HEK293 (cell line): Measurements from ENCODE around the gene THPO.

Source experiments
- CTCF ChIA-PET: fragments of 350-600 bp; formaldehyde crosslinking; extraction: SDS; loops from one replicate; lab custom pipeline; 2021; ENCODE audit warnings: antibody characterized with exemption; lab: Yijun Ruan, JAX
- POLR2A ChIA-PET: fragments of 300-600 bp; formaldehyde crosslinking; extraction: SDS; loops from one replicate; lab custom pipeline; 2020; ENCODE audit warnings: antibody characterized with exemption, inconsistent platforms; lab: Yijun Ruan, JAX
- H3K27ac ChIP-seq: fragments of 200-500 bp; sonication (Bioruptor generic); 2 replicates; pipeline ENCODE4 v1.5.1; 2014; ENCODE audit warnings: low read depth, low read length, control low read depth, inconsistent platforms; ENCODE audit errors: extremely low read depth
- H3K36me3 ChIP-seq, 2 experiments: fragments of 200-500 bp in 1 of 2; sonication (Bioruptor generic) in 1 of 2; 1 replicate in 1 of 2; 2 replicates in 1 of 2; pipeline ENCODE4 v1.5.1; 2014 to 2017; ENCODE audit warnings: inconsistent platforms in 2 of 2, low read length in 2 of 2; ENCODE audit not compliant: control insufficient read depth in 2 of 2, insufficient read depth in 1 of 2
- H3K4me1 ChIP-seq: fragments of 200-500 bp; sonication (Bioruptor generic); 2 replicates; pipeline ENCODE4 v1.5.1; 2014; ENCODE audit warnings: mild to moderate bottlenecking, low read length, inconsistent platforms; ENCODE audit not compliant: control insufficient read depth, insufficient read depth
- H3K4me3 ChIP-seq: 2 replicates; pipeline ENCODE4 v1.5.1; 2011; ENCODE audit warnings: low read depth, mild to moderate bottlenecking, control low read depth, low read length, moderate library complexity
- H3K9me3 ChIP-seq: fragments of 200-500 bp; sonication (Bioruptor generic); 2 replicates; pipeline ENCODE4 v1.5.1; 2014; ENCODE audit warnings: low read depth, low read length, inconsistent platforms; ENCODE audit not compliant: control insufficient read depth, insufficient read depth
- EGR2 ChIP-seq: fragments of 450-650 bp; formaldehyde crosslinking; IDR thresholded peaks from 2 replicates; pipeline ENCODE4 v1.5.1; 2016; ENCODE audit warnings: low read depth, missing biosample characterization, missing genetic modification characterization
- HIC1 ChIP-seq: fragments of 450-650 bp; formaldehyde crosslinking; IDR thresholded peaks from 2 replicates; pipeline ENCODE4 v1.5.1; 2016; ENCODE audit warnings: missing biosample characterization, missing genetic modification characterization
- PRDM1 ChIP-seq: fragments of 450-650 bp; formaldehyde crosslinking; IDR thresholded peaks from 2 replicates; pipeline ENCODE4; 2016; ENCODE audit warnings: missing biosample characterization, missing genetic modification characterization
- SP2 ChIP-seq: fragments of 450-650 bp; formaldehyde crosslinking; IDR thresholded peaks from 2 replicates; pipeline ENCODE4 v1.5.1; 2016; ENCODE audit warnings: missing biosample characterization, missing genetic modification characterization
- ZBTB26 ChIP-seq: fragments of 450-650 bp; formaldehyde crosslinking; optimal IDR thresholded peaks from 2 replicates; pipeline ENCODE3; 2016; ENCODE audit warnings: missing biosample characterization, mild to moderate bottlenecking, missing genetic modification characterization
- ZFHX2 ChIP-seq: fragments of 450-650 bp; formaldehyde crosslinking; conservative IDR thresholded peaks from 2 replicates; pipeline ENCODE4 v1.5.1; 2016; ENCODE audit warnings: missing biosample characterization, missing genetic modification characterization
- ZNF239 ChIP-seq: fragments of 450-650 bp; formaldehyde crosslinking; IDR thresholded peaks from 2 replicates; pipeline ENCODE4 v1.5.1; 2016; ENCODE audit warnings: missing biosample characterization, missing genetic modification characterization
- ZNF335 ChIP-seq: fragments of 450-650 bp; formaldehyde crosslinking; conservative IDR thresholded peaks from 2 replicates; pipeline ENCODE4 v1.5.1; 2016; ENCODE audit warnings: missing biosample characterization, missing genetic modification characterization
- ZNF366 ChIP-seq: fragments of 450-650 bp; formaldehyde crosslinking; conservative IDR thresholded peaks from 2 replicates; pipeline ENCODE4 v1.5.1; 2016; ENCODE audit warnings: missing biosample characterization, missing genetic modification characterization
- ZNF398 ChIP-seq: fragments of 450-650 bp; formaldehyde crosslinking; IDR thresholded peaks from 2 replicates; pipeline ENCODE4 v1.5.1; 2017; ENCODE audit warnings: missing biosample characterization, missing genetic modification characterization
- ZNF560 ChIP-seq: fragments of 450-650 bp; formaldehyde crosslinking; IDR thresholded peaks from 2 replicates; pipeline ENCODE4 v1.5.1; 2017; ENCODE audit warnings: missing biosample characterization, missing genetic modification characterization, borderline replicate concordance
- ZNF600 ChIP-seq: fragments of 450-650 bp; formaldehyde crosslinking; IDR thresholded peaks from 2 replicates; pipeline ENCODE4 v1.5.1; 2016; ENCODE audit warnings: missing biosample characterization, missing genetic modification characterization
- ZNF830 ChIP-seq: fragments of 450-650 bp; IDR thresholded peaks from 2 replicates; pipeline ENCODE4 v1.5.0; 2018; ENCODE audit warnings: missing biosample characterization, missing genetic modification characterization, low read depth, mild to moderate bottlenecking, moderate library complexity
- ZSCAN18 ChIP-seq: fragments of 450-650 bp; formaldehyde crosslinking; IDR thresholded peaks from 2 replicates; pipeline ENCODE4 v1.5.1; 2016; ENCODE audit warnings: missing biosample characterization, missing genetic modification characterization
- ZSCAN30 ChIP-seq: fragments of 450-650 bp; IDR thresholded peaks from 2 replicates; pipeline ENCODE4 v1.5.1; 2018; ENCODE audit warnings: missing biosample characterization, mild to moderate bottlenecking, missing genetic modification characterization, moderate library complexity
- ZSCAN5A ChIP-seq: fragments of 450-650 bp; formaldehyde crosslinking; IDR thresholded peaks from 2 replicates; pipeline ENCODE4 v1.5.1; 2016; ENCODE audit warnings: missing biosample characterization, missing genetic modification characterization
- TF ChIP-seq, protein P1 (sequence below): fragments of 450-650 bp; formaldehyde crosslinking; IDR thresholded peaks from 2 replicates; pipeline ENCODE4 v1.5.1; 2016; ENCODE audit warnings: missing biosample characterization, missing genetic modification characterization

The THPO gene

GRCh38 chr3:184360929-184361531, 17.0 kb downstream of the THPO start:
- H3K36me3 ChIP-seq: peaks cover 0 to 41% of the 10 kb centered on the region in 2 experiments; a peak in 2 of 3 replicates
- POLR2A ChIA-PET: interaction anchor here (0.6 to 2.7 kb wide), 5 partner anchors 10 to 15 kb away, joined by 3 to 9 read pairs (median 3); no protein-coding TSS in a partner anchor
- H3K4me1 ChIP-seq: no peaks in the 10 kb centered on the region
- TF ChIP-seq, protein P1, sequence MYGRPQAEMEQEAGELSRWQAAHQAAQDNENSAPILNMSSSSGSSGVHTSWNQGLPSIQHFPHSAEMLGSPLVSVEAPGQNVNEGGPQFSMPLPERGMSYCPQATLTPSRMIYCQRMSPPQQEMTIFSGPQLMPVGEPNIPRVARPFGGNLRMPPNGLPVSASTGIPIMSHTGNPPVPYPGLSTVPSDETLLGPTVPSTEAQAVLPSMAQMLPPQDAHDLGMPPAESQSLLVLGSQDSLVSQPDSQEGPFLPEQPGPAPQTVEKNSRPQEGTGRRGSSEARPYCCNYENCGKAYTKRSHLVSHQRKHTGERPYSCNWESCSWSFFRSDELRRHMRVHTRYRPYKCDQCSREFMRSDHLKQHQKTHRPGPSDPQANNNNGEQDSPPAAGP: no peak
- TF ChIP-seq PRDM1 (tag by site-specific recombination): peak; percentile 63; the same call in 1 of the 2 replicates
- no peak for TF ChIP-seq ZSCAN5A
- peak; percentile 31; the same call in 1 of the 2 replicates for TF ChIP-seq ZNF335 (tag by site-specific recombination)
- no peak for TF ChIP-seq ZSCAN18
- TF ChIP-seq ZSCAN30: peak; percentile 52; the same call in 1 of the 2 replicates
- no peak for TF ChIP-seq ZNF398 (tag by site-specific recombination)
- TF ChIP-seq ZBTB26 (tag by site-specific recombination): peak; percentile 27
- TF ChIP-seq, all 188 proteins: peak for 4
- Histone ChIP-seq H3K27ac (peak overlapping the region; percentile 88; the same call in 1 of the 2 replicates), H3K4me3 (peak overlapping the region; percentile 84), H3K9me3 (no peaks in the 10 kb centered on the region)
- CTCF ChIA-PET: interaction anchor here (0.7 to 3.3 kb wide), 4 partner anchors 12 to 180 kb away, joined by 3 to 13 read pairs (median 4); no protein-coding TSS in a partner anchor

- Histone ChIP-seq H3K36me3 (peaks cover 0 to 43% of the 10 kb centered on the region in 2 experiments; a peak in 2 of 3 replicates), H3K4me3 (peak overlapping the region; percentile 84), H3K4me1 (no peaks in the 10 kb centered on the region), H3K27ac (no peak overlapping the region), H3K9me3 (no peaks in the 10 kb centered on the region)
- ChIA-PET POLR2A (interaction anchor here (0.6 to 1.6 kb wide), 5 partner anchors 11 to 549 kb away, joined by 3 to 5 read pairs (median 3); no protein-coding TSS in a partner anchor), CTCF (interaction anchor here (0.7 to 3.3 kb wide), 6 partner anchors 10 to 181 kb away, joined by 3 to 13 read pairs (median 3); no protein-coding TSS in a partner anchor)
- TF ChIP-seq ZNF560 (no peak), ZNF366 (peak; percentile 71), SP2 (tag by site-specific recombination) (peak; percentile 34; the same call in 1 of the 2 replicates), ZNF600 (tag by site-specific recombination) (0 out of 2 replicates have a peak, but pooled peaks have one; percentile 8), ZNF830 (tag by site-specific recombination) (no peak), ZNF239 (tag by site-specific recombination) (no peak), PRDM1 (tag by site-specific recombination) (peak; percentile 100), ZFHX2 (tag by site-specific recombination) (peak; percentile 90), EGR2 (tag by site-specific recombination) (peak; percentile 95), HIC1 (tag by site-specific recombination) (0 out of 2 replicates have a peak, but pooled peaks have one; percentile 24)
These were observed 17.7 kb downstream of the THPO start for GRCh38 chr3:184360070-184360928.
